Lower leg skin (tissue), 3 donors: ENCODE results near the gene ROR1.

Source experiments
- POLR2A ChIP-seq, 2 donors: fragments of 450-650 bp; IDR thresholded peaks; one replicate each; pipeline ENCODE4 v1.6.1; 2016 to 2017; ENCODE audit warnings: antibody characterized with exemption in 2 of 2, mild to moderate bottlenecking in 1 of 2, moderate library complexity in 1 of 2
- TF ChIP-seq, protein P1 (sequence below), 3 donors: fragments of 450-650 bp; IDR thresholded peaks; one replicate each; pipeline ENCODE4 v1.5.1; 2016; ENCODE audit warnings: antibody characterized with exemption in 3 of 3, mild to moderate bottlenecking in 3 of 3, moderate library complexity in 2 of 3

DNA sequence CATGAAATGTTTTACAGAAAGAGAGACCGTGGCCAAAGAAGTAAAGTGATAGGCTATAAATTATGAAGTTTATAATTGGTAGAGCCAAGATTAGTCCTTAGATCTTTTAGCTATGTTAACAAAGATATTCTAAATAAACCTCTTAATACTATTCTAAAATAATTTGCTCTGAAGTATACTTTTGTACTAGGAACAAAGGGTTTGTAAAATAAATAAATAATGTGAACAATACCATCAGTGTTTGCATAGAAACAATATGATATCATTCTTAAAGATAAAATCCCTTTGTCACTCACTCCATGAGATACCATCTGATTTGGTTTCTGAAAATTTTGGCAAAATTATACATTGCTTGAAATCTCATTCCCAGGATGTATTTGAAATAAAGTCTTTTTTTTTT, 322.0 kb downstream of the ROR1 start:
- TF ChIP-seq, protein P1, sequence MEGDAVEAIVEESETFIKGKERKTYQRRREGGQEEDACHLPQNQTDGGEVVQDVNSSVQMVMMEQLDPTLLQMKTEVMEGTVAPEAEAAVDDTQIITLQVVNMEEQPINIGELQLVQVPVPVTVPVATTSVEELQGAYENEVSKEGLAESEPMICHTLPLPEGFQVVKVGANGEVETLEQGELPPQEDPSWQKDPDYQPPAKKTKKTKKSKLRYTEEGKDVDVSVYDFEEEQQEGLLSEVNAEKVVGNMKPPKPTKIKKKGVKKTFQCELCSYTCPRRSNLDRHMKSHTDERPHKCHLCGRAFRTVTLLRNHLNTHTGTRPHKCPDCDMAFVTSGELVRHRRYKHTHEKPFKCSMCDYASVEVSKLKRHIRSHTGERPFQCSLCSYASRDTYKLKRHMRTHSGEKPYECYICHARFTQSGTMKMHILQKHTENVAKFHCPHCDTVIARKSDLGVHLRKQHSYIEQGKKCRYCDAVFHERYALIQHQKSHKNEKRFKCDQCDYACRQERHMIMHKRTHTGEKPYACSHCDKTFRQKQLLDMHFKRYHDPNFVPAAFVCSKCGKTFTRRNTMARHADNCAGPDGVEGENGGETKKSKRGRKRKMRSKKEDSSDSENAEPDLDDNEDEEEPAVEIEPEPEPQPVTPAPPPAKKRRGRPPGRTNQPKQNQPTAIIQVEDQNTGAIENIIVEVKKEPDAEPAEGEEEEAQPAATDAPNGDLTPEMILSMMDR (IDR thresholded peaks at IDR 0.05): no peak
- no peak for TF ChIP-seq POLR2A (IDR thresholded peaks at IDR 0.05)
